ELF-1 (cell line): Measurements from ENCODE around the gene ZNF19.

Experiments
- DNase-seq: peaks from one replicate; pipeline ENCODE4 v3.0.0-alpha.2; 2016; ENCODE audit warnings: low read depth, low spot score

ZNF19 gene

GRCh38 chr16:71442051-71442440 lies 47.1 kb downstream of the ZNF19 start, which contains the start of gene TLE7:
TSS of gene TLE7 (minus strand) at chr16:71442054. CDS start at chr16:71433324, 8,730 bp downstream.
- no peak for DNase-seq

GRCh38 chr16:71441348-71442050 lies 47.6 kb downstream of the ZNF19 start:
- peak; percentile 73 for DNase-seq

- peak; percentile 10 for DNase-seq
Observed at GRCh38 chr16:71440669-71441347, 48.3 kb downstream of the ZNF19 start.

GRCh38 chr16:71439523-71439922 lies 49.6 kb downstream of the ZNF19 start:
- DNase-seq: no peak

- no peak for DNase-seq
Observed at GRCh38 chr16:71436473-71436872, 52.7 kb downstream of the ZNF19 start.

- no peak for DNase-seq
Observed at GRCh38 chr16:71432906-71433305, 56.2 kb downstream of the ZNF19 start.

- no peak for DNase-seq
Observed at GRCh38 chr16:71431991-71432390, 57.1 kb downstream of the ZNF19 start.

- DNase-seq: no peak
Observed at GRCh38 chr16:71431176-71431575, 57.9 kb downstream of the ZNF19 start.

- no peak for DNase-seq
Observed at GRCh38 chr16:71430744-71431143, 58.4 kb downstream of the ZNF19 start.

GRCh38 chr16:71429581-71429980 lies 59.5 kb downstream of the ZNF19 start:
- no peak for DNase-seq

- DNase-seq: no peak
Observed at GRCh38 chr16:71428883-71429282, 60.2 kb downstream of the ZNF19 start.

- no peak for DNase-seq
Observed at GRCh38 chr16:71428385-71428784, 60.7 kb downstream of the ZNF19 start.

GRCh38 chr16:71426880-71427615 lies 62.1 kb downstream of the ZNF19 start:
- DNase-seq: no peak

GRCh38 chr16:71426069-71426879 lies 62.9 kb downstream of the ZNF19 start:
- DNase-seq: peak; percentile 96

GRCh38 chr16:71425746-71426068 lies 63.4 kb downstream of the ZNF19 start:
- DNase-seq: no peak

- DNase-seq: no peak
Observed at GRCh38 chr16:71424626-71425025, 64.5 kb downstream of the ZNF19 start.

GRCh38 chr16:71423865-71424264 lies 65.3 kb downstream of the ZNF19 start:
- no peak for DNase-seq
